Brain pericyte (primary cell): ENCODE data around the gene NSD1.
"Not testable (repeated sequence)": the region's sequence is repeated elsewhere in the genome, so short reads cannot be mapped to it uniquely, and the experiment has no call there.

Experiments
- DNase-seq: peaks from one replicate; pipeline ENCODE4 v3.0.0-alpha.2; 2012; ENCODE audit warnings: low read depth, low spot score

The NSD1 gene

GRCh38 chr5:177232358-177232757 is 98.8 kb downstream of the NSD1 start:
- no peak for DNase-seq

- DNase-seq = no peak
Measured at GRCh38 chr5:177232761-177233160, 99.2 kb downstream of the NSD1 start.

- no peak for DNase-seq
Measured at GRCh38 chr5:177233206-177233605, 99.6 kb downstream of the NSD1 start.

GRCh38 chr5:177233802-177234201 is 100.2 kb downstream of the NSD1 start:
- DNase-seq = no peak

- no peak for DNase-seq
Measured at GRCh38 chr5:177234841-177235240, 101.3 kb downstream of the NSD1 start.

GRCh38 chr5:177241768-177242167 is 108.2 kb downstream of the NSD1 start:
- DNase-seq = no peak

GRCh38 chr5:177242304-177242703 is 108.7 kb downstream of the NSD1 start:
- no peak for DNase-seq

GRCh38 chr5:177249761-177250537 is 116.4 kb downstream of the NSD1 start:
- DNase-seq = no peak

GRCh38 chr5:177253252-177253651 is 119.7 kb downstream of the NSD1 start:
- no peak for DNase-seq

GRCh38 chr5:177256296-177256695 is 122.7 kb downstream of the NSD1 start:
- DNase-seq = no peak

- not testable (repeated sequence) for DNase-seq
Measured at GRCh38 chr5:177258711-177259110, 125.1 kb downstream of the NSD1 start.

GRCh38 chr5:177260961-177261360 is 127.4 kb downstream of the NSD1 start:
- DNase-seq = no peak

- DNase-seq = no peak
Measured at GRCh38 chr5:177261510-177261909, 127.9 kb downstream of the NSD1 start.

- no peak for DNase-seq
Measured at GRCh38 chr5:177264178-177264577, 130.6 kb downstream of the NSD1 start.

GRCh38 chr5:177265395-177265794 is 131.8 kb downstream of the NSD1 start:
- DNase-seq = no peak

GRCh38 chr5:177269232-177269895 is 135.8 kb downstream of the NSD1 start:
- no peak for DNase-seq

GRCh38 chr5:177269976-177270375 is 136.4 kb downstream of the NSD1 start:
- DNase-seq = no peak

- DNase-seq = no peak
Measured at GRCh38 chr5:177270653-177271052, 137.1 kb downstream of the NSD1 start.

GRCh38 chr5:177271113-177271512 is 137.5 kb downstream of the NSD1 start:
- no peak for DNase-seq

GRCh38 chr5:177275883-177276282 is 142.3 kb downstream of the NSD1 start:
- no peak for DNase-seq

GRCh38 chr5:177276886-177277285 is 143.3 kb downstream of the NSD1 start:
- DNase-seq = no peak

- no peak for DNase-seq
Measured at GRCh38 chr5:177288191-177288590, 154.6 kb downstream of the NSD1 start.
